SK-N-MC (cell line): ENCODE data around the gene CCDC197.

ENCODE experiments used
- EZH2 ChIP-seq: fragments of 200-600 bp; sonication (generic); IDR thresholded peaks from one replicate; pipeline ENCODE4 v1.6.1; 2017; ENCODE audit warnings: antibody characterized with exemption
- POLR2AphosphoS5 ChIP-seq: IDR thresholded peaks from 2 replicates; pipeline ENCODE4 v1.6.1; 2012; ENCODE audit warnings: mild to moderate bottlenecking, low read depth, low read length, borderline replicate concordance

DNA sequence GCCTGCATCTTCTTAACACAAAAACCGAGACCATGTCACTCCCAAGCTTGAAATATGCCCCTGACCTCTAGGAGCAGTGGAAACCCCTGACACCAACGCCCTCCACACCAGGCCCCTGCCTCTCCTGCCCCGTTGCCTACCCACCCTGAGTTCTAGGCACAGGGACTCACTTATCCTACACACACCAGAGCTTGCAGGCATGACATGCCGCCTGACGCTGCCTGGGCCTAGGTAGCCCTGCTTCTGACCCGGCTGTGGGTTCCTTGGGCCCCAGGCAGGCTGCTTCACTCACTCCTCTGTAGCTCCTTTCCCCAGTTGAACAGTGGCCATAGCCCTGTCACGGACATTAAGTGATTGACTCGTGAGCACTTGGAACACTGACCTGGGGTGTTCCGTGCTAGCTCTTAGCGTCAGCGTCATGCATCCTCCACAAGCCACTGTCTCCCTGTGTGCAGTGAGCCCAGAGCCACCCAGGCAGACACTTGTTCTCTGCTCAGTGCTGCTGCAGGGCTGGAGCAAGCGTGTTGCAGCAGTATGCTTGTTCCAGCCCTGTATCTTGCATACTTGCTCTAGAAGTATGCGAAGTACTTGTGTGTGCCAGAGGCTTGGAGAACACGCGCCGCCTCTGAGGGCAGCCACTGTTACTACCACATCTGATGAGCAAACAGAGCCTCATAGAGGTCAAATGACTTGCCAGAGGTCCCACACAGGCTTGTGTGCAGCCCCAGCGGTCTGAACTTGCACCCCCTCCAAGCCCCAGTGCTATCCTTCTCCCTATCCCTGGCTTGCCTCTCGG, 44.6 kb downstream of the CCDC197 start:
- TF ChIP-seq EZH2 (no peak), POLR2AphosphoS5 (peak; percentile 10; the same call in 1 of the 2 replicates)
